CD4-positive, alpha-beta T cell treated with Interferon gamma for 1 hour (primary cell): ENCODE measurements around the gene OLFML2A.
"Not testable (repeated sequence)": the region's sequence is repeated elsewhere in the genome, so short reads cannot be mapped to it uniquely, and the experiment has no call there.

Source experiments
- DNase-seq: peaks from one replicate; pipeline ENCODE4 v3.0.0-alpha.2; 2020

OLFML2A gene

DNA sequence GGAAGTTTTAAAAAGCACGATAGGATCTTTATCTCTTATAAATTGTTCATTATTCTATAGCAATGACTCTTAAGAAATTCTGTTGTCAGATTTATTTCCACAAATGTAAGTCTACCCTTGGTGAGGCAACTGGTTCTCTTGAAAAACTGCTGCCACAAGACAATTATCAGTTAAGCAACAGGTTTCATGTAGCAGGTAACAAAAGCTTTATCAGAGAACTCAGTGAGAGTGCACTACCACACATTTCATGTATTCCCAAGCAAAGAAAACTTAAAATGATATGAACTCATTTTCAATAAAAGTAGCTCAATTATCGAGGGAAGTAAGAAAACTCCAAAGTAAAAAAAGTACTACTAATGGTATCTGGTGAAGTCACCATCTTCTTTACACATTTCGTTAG lies 15.2 kb upstream of the OLFML2A start:
- DNase-seq, result no peak

DNA sequence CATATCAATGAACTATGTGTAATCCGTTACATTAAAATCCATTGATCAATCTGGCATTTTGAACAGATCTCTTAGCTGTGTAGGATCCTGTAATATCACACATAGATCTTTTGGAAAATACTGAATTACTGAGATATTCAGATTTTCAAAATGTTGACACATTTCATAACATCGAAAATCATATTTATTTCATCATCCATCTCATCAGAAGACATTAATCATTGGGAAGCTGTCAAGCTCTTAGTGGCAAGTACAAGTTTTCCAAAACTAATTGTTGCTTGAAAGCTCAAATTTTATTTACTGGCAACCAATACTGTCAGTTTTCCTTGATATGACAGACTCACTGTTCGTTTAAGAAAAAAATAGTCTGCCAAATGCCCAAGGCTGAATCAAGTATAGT lies 14.3 kb upstream of the OLFML2A start:
- DNase-seq, result no peak

DNA sequence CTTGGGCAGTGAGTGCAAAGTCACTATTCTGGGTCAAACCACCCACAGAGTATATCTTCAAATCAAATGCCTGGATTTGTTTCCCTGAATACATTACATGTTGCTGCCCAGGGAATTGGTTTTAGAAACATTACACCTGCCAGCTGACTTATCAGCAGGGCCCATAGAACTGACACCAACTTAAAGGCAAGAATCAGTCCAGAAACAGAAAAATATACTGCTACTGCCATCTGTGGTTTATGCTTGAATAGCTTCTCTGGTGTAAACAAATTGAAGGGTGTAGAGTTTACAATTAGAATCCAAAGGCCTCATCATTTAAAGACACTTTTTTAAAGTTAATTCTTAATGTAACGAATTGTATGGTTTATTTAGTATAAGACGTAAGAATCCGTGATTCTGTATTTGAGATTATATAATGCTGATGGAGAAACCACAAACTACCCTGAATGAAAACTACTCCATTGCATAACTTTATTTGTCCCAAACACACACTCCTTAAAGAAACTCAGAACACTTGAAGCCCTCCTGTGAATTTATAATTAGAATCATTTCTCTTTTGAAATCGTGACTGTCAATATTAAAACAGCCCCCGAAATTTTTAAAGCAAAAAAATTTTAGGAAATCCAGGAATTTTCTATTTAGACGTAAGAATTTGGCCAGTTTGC lies 12.0 kb upstream of the OLFML2A start:
- DNase-seq, result no peak

DNA sequence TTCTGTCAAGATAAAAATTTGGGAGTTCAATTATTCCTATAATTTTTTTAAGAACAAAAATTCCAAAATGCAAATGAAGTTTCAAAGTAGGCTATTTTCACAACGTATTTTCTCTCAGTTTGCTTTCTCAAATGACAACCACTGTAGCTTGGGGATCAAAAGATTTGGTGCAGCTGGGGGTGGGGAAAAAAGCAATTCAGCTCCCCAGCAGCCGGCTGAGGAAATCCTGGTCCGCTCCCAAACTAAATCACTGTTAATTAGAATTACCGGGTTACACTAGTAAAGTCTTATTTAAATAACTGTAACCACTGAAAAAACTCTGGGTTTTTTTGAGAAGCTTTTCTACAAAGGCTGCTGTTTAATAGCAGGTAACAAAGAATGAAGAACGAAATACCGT lies 11.5 kb upstream of the OLFML2A start:
- DNase-seq, result no peak

DNA sequence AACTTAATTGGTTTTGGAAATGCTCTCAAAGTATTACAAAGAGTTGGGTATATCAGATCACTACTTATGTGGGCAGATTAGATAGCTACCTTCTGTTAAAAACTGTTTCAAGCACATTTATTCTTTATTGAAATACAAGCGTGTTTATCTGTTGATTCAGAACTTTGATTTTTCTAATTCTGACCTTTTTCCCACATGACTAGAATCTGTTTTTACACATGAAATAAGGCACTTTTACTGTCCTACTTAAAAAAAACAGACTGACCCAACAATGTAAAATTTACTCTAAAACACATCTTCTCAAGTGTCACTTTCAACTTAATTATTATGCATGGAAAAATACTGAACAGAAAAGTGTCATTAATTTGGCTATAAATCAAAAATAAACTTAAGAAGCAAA lies 10.6 kb upstream of the OLFML2A start:
- no peak for DNase-seq

DNA sequence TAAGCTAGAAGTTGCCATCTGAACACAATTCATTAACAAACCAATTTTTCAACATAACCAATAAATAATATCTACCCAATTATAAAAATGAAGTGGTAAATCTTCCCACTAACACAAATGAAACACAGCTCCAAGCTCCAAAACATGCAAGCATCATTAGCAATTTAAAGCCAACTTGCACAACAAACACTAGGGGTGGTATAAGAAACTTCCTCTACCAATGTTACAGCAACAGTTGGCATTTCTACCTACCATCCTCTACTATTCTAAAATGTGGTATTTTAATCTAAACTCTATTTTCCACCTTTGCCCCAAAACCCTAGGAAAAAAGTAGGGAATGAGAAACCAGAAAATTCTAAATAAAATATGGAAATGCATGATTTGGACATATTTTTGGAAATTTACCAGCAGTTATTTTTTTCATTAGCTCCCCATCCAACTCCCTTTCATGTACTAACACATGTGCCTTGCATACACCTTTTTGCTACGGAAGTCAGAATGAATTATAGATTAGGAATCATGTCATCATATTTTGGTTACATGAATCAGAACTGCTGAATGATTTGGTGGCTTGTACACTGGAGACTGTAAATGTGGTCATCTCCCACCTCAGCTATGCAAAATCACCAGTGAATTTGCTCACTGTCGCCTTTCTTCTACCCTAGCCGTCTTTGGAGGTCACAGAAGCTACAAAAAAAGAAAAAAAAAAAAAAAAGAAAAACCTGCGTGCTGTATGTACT lies 9.9 kb upstream of the OLFML2A start:
- no peak for DNase-seq

DNA sequence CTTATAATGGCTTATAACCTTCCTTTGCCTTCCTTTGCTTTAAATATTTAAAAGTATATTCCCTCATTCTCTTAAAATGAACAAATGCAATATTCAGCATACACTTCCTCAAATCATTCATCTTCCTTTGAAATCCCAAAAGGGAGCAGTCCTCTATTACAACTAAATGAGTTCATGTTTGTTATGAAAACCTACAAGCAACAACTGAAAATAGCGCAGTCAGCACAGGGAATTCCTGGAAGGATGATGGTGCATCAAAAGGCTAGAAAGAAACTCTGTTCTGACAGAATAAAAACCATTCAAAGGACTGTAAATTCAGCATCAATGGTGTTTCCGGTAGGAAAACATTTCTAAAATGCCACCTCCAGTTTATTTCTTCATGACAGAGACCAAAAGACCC lies 9.1 kb upstream of the OLFML2A start:
- no peak for DNase-seq

DNA sequence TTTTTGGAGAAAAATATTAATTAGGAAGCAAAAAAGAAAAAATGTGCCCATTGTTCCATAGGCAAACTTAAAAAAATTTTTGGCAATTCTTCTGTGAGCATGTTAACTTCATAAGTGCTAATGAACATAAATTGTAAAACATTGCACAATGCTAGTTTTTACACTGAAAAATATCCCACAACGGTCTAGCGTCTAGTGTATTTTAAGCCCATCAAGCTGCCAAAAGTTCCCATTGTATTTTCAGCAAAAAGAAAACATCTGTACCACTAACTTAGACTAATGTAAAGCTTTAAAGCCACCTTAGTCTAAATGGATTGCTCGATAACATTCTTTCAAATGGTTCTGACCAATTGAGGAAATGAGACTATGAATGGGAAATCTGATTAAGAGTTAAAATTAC lies 8.6 kb upstream of the OLFML2A start:
- DNase-seq, result no peak

DNA sequence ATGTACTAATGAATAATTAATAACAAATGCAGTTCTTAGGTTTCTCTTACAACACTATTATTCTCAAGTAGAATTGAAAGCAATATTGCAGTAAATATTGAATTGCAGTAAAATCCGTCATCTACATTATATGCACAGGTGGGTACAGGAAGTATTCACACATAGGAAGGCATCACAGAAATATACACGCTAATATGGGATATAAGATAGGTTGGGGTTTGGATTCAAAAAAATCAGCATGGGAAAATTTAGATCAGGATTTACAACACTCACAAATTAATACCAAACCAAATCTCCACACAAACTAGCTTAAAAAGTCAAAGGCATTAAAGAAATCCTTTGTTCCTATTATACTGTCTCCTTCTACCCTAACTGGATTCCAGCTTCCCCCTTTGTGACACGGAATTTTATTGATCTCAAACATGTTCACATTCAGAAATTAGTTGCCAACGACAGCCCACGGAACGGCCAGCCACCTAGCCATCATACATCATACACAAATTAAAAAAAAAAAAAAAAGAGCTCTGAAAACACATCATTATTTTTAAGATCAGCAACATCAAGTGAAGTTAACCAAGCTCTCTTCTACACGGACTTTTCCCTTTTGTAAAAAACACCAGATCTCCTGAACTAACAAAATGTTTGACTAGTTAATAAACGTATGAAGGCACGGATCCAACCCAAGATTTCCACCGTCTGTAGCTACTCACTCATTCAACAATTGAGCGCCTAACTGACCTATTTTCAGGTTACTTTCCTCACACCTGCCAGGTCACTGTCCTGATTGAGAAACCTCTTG lies 8.0 kb upstream of the OLFML2A start:
- DNase-seq, result no peak

DNA sequence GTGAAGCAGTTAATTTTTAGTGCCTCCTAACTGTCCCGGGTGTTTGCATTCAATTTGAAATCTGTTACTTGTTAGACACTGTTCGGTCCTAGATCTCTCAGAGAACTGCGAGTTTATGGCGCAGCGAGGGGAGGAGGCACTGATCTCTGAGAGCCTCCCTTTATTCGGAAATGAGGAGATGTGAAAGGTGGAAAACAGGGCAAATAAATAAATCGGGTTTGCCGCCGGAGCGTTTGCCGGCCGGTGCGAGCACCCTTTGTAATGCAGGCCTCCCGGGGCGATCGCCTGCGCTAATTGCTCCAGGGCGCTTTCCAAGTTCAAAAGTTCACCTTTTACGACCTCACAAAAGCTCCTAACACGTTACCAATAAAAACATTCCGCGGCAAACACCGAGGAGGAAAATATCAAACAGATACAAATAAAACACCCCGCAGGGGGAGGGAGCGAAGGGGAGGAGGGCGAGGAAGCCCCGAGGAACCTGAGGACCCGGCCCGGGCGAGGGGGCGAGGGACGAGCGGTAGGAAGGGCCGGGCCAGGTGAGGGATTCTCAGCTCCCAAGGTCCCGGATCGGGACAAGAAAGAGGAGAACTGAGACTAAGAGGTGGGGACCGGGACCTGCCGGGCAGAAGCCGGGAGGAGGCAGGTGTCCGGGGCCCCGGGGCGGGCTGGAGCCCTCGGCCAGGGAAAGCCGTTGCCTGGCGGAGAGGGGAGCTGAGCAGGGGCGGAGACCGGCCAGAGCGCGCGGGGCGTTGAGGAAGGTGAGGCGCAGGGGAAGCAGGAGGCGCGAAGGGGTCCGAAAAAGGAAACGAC lies 7.2 kb upstream of the OLFML2A start:
- no peak for DNase-seq

DNA sequence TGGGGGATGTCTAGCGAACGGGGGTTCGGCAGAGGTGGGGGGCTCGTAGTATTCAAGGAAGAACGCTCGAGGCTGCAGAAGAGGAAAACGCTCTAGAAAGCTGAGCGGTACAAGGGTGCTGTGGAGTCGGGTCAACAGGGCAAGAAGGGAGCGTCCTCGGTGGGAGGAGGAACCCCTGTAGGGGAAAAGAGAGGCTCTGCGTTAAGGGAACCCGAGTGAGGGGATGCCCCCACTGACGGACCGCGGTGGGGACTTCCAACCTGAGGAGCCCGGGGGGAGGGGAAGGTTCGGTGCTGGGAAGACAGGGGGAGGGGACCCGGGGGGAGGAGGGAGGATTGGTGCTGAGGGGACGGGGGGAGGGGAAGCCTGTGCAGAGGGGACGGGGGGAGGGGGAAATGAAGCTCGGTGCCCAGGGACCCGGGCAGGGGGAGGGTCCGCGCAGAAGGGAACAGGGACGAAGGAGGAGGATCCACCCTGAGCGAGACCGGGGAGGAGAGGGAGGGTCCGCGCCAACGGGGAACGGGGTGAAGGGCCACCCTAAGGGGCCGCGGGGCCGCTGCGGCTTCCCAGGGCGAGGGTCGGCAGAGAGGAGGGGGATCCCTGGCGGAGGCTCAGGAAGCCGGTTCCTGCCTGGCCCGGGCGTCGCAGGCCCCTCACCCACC lies 6.4 kb upstream of the OLFML2A start:
- DNase-seq, result peak; percentile 34

DNA sequence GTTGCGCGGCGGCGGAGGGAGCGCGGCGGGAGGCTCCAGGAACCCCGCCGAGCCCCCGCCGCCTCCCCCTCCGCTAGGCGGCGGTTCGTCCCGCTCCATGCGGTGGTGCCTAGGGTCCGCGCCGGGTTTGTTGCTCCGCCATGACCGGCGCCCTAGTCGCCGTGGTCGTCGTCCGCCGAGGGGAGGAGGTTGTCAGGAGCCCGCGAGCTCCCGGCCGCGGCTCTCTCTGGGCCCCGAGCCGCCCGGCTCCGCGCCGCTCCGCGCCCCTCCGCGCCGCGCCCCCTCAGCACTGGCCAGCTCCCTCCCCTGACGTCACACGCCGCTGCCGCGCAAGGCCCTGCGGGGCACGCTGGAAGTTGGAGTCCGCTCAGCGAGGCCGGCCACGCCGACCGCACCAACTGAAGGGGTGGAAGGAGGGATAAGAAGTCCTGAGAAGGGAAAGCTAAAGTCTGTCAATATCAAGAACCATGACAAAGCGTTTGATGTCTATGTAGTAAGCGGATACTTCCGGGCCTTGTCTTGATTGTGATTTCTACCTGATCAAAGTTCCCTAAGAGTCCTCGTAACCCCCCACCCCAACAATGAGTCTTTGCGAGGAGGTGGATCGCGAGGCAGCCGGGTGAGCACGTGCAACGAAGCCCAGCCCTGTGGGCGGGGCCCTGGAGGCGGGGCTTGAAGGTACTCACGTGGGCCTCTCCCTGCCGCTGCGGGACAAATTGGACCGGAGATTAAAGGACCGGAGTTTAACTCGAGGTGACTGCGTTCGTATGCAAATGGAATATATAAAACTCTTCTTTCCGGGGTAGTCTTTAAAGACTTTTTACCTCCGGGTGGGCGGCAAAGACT lies 5.7 kb upstream of the OLFML2A start, which contains the start of gene NR6A1:
NR6A1 (minus strand) TSS at position 291 of the 846 bp plus-strand sequence.
- DNase-seq, result peak; percentile 93

DNA sequence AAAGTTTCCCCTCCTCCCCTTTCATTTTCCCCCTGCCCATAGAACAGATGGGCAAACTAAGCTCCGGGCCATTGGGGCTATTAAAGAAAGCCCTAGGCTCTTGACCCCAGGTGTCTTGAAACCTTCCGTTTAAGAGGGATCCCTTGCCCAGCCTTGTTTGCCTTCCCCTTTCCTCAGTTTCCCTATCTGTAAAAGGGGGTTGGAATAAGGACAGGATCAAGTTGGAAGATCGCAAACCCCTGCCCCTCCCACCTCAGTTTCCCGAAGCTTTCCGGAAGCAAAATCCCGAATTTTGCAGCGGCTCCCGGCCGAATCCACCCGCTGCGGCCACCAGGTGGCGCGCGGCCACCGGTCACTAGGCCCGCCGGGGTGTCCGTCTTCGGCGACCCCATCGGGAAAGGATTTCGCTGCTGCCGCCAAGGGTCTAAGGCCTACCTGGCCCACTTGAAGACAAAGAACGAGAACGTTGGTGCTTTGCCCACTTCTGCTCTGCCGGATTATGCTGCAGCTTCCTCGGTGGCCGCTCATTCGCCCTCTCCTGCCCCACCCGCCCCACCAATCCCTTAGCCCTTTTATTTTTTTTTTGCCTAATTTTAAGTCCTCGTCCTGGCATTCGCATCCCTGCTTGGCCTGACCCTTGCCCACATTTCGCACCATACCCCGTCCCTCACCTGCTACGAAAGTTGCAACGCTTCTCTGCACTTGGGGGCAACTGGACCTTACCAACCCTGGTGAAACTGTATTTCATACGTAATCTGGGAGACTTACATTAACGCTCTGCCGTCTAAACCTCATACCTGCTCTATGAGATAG lies 4.9 kb upstream of the OLFML2A start:
- DNase-seq, result peak; percentile 16

DNA sequence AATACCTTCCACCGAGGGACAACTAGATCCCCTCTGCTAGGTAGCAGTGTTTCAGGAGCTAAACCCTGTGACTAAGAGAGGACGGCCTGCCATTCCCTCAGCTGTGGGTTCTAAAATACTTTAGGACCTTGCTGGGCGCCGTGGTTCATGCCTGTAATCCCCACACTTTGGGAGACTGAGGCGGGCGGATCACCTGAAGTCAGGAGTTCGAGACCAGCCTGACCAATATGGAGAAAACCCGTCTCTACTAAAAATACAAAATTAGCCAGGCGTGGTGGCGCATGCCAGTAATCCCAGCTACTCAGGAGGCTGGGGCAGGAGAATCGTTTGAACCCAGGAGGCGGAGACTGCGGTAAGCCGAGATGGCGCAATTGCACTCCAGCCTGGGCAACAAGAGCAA lies 4.1 kb upstream of the OLFML2A start:
- DNase-seq, result not testable (repeated sequence)

DNA sequence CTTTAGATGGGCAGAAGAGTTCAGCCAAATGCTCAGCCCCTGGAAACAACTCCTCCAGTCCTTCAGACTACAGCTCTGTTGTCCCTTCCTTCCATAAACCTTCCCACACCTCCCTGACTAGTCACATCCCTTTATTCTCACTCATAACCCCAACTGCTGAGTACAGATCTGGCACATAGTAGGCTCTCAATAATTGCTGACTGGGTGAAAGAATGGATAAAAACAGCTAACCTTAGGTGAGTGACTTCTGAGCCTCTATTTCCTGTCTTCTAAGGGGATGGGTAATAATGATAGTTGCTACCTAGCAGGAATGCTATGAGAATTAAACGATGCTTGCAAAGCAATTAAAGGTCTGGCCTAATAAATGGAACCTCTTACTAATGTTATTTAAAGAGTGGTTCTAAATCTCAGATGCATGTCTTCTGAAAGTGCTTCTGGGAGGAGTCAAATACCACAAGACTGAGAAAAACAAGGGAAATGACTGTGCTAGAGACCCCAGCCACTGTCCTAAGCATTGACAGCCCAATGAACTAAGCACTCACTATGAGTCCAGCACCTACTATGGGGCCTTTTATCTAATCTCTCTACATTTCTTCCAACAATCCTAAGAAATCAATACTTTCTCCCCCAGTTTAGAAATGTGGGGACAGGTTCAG lies 3.3 kb upstream of the OLFML2A start:
- no peak for DNase-seq

DNA sequence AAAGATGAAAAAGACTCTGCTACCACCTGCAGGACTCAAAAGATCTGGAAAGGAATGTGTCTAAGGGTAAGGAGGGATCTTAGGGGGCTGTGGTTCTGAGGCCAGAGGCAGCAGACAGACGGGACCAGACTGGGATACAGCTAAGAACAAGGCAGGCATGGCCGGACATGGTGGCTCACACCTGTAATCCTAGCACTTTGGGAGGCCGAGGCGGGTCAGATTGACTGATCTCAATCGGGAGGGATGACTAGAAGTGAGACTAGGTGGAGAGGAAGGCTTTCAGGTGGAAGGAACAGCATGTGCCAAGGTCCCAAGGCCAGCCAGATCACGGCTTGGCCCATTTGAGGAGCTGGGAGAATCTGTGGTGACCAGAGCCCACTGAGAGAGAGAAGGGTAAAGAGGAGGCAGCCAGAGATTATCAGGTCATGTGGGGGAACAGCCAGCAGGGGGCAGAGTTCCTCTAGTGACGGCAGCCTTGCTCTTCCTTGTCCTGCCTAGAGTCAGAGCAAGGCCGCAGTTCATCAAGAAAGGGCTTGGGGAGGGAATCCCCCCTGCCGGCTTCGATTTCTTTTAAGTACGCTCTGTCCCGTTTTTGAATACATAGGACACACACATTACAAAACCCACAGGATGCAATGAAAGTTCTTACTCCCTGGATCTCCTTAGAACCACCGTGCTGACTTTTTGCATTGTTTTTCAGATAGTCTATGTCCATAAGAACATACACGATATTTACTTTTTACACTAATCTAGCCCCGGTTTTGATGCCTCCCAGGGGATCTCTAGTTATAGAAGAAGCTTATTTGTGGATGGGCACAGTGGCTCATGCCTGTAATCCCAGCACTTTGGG lies 2.6 kb upstream of the OLFML2A start:
- DNase-seq, result peak; percentile 79

DNA sequence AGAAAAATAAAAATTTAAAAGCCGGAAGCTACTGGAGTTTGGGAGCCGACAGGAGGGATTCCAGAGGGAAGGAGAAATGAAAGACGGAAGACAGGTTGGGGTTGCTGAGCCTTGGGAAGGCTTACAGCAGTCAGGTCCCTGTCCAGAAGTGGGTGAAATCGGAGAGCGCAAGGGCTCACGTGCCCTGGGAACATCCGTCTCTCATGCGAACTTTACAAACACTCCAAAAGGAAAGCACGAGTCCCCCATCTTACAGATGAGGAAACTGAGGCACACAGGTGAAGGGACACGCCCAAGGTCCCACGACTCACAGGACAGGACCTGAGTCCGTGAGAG lies 347 bp upstream of the OLFML2A start:
- DNase-seq, result no peak

DNA sequence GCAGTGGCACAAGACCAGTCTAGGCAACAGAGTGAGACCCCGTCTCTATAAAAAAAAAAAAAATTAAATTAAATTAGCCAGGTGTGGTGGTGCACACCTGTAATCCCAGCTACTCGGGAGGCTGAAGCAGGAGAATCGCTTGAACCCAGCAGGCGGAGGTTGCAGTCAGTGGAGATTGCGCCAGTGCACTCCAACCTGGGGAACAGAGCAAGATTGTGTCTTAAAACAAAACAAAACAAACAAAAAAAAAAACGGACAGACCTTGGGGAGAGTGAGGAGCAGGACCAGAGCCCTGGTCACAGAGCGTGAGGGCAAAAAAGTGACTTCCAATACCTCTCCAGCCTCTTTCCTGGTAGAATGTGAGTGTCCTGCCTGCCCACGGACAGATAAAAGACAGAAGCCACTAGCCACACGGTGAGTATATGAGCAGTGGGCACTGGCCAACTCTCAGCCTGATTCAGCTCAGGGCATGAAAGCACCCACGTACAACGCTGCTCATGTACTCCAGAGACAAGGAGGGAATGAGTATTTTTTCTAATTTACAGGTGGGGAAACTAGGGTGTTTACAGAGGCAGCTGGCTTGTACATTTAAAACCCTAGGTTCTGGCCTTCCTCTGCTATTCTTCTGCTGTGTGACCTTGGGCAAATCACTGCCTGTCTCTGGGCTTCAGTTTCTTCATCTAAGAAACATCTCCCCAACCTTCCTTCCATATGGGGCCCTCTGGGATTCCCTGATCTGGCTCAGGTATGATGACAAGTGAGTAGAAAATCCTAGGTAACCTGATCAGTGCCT lies 1.8 kb downstream of the OLFML2A start:
- no peak for DNase-seq
